T-helper 1 cell treated with Interleukin-12 subunit alpha and Interleukin-12 subunit beta and Interleukin-4 antibody, amounts not matched to agents 30 μg/mL and 1 μg/mL, for 36 hours (primary cell): ENCODE results near the gene PCSK2.

Source experiments
- H3K27ac Mint-ChIP-seq: one replicate; pipeline ENCODE4 v1.8.0; 2021; ENCODE audit warnings: mild to moderate bottlenecking, mixed read lengths
- H3K27me3 Mint-ChIP-seq: one replicate; pipeline ENCODE4 v1.8.0; 2021; ENCODE audit warnings: low read depth, mixed read lengths
- H3K36me3 Mint-ChIP-seq: one replicate; pipeline ENCODE4 v1.8.0; 2021; ENCODE audit warnings: low read depth, mixed read lengths
- H3K4me1 Mint-ChIP-seq: one replicate; pipeline ENCODE4 v1.8.0; 2021; ENCODE audit warnings: low read depth, mixed read lengths
- H3K4me3 Mint-ChIP-seq: one replicate; pipeline ENCODE4 v1.8.0; 2021; ENCODE audit warnings: mild to moderate bottlenecking, moderate library complexity, mixed read lengths
- H3K9me3 Mint-ChIP-seq: one replicate; pipeline ENCODE4 v1.8.0; 2021; ENCODE audit warnings: mixed read lengths

Gene PCSK2

GRCh38 chr20:17339000-17339399 lies 112.2 kb downstream of the PCSK2 start:
- no peaks in the 10 kb centered on the region for H3K4me1 Mint-ChIP-seq
- H3K9me3 Mint-ChIP-seq = no peaks in the 10 kb centered on the region
- H3K36me3 Mint-ChIP-seq = no peaks in the 10 kb centered on the region
- no peak overlapping the region for H3K27ac Mint-ChIP-seq
- no peaks in the 10 kb centered on the region for H3K27me3 Mint-ChIP-seq
- H3K4me3 Mint-ChIP-seq = no peak overlapping the region

- Mint-ChIP-seq H3K4me1 (no peaks in the 10 kb centered on the region), H3K9me3 (no peaks in the 10 kb centered on the region), H3K27me3 (no peaks in the 10 kb centered on the region), H3K4me3 (no peak overlapping the region), H3K27ac (no peak overlapping the region), H3K36me3 (no peaks in the 10 kb centered on the region)
Observed at GRCh38 chr20:17343091-17343490, 116.3 kb downstream of the PCSK2 start.

DNA sequence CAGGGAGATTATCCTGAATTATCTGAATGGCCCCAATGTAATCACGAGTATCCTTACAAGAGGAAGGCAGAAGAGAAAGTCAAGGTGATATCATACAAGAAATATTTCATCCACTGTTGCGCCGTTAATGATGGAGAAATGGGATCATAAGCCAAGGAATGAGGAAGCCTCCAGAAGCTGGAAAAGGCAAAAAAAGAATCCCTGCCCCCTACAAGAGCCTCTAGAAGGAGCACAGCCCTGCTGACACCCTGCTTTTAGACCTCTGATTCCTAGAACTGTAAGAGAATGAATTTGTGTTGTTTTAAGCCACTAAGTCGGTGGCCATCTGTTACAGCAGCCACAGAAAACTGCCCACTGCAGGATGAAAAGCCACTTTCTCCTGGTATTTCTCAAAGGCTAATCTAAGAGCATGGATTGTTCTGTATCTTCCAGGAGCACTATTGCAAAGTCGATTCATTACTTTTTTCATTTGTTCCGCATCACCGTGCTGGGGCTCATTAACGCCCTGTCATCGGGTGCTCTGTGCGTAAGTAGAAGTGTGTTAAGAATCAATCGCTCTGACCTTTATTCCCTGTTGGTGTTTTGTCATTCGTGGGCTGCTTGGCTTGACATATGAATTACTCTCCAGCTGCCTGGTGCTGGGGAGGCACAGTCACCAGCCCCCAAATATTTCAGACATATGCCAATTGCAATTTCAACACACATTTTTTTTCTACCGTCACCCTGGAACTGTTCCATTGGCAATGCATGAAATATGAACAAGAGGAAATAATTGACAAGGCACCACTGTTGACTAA lies 117.0 kb downstream of the PCSK2 start:
- no peaks in the 10 kb centered on the region for H3K27me3 Mint-ChIP-seq
- H3K9me3 Mint-ChIP-seq = no peaks in the 10 kb centered on the region
- no peaks in the 10 kb centered on the region for H3K36me3 Mint-ChIP-seq
- H3K4me1 Mint-ChIP-seq = no peaks in the 10 kb centered on the region
- no peak overlapping the region for H3K27ac Mint-ChIP-seq
- H3K4me3 Mint-ChIP-seq = no peak overlapping the region

DNA sequence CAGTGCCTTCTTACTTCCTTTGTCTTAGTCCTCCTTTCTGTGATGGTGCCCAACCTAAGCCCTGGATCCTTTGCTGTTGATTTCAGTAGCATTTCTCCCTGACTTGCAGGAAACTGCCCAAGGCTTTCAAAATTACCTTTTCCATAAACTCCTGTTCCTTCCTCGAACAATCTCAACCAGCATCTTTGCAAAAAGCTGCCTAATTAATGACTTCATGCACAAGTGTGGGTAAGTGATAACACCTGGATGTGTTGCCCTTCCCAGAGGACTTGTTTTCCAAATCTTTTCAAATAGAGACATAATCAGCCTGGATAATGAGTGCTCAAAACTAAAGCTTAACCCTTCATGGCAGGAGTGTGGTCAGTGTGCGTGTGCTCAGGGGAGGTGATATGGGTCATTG lies 118.0 kb downstream of the PCSK2 start:
- no peak overlapping the region for H3K27ac Mint-ChIP-seq
- no peaks in the 10 kb centered on the region for H3K9me3 Mint-ChIP-seq
- H3K36me3 Mint-ChIP-seq = no peaks in the 10 kb centered on the region
- H3K27me3 Mint-ChIP-seq = no peaks in the 10 kb centered on the region
- H3K4me1 Mint-ChIP-seq = no peaks in the 10 kb centered on the region
- H3K4me3 Mint-ChIP-seq = no peak overlapping the region

DNA sequence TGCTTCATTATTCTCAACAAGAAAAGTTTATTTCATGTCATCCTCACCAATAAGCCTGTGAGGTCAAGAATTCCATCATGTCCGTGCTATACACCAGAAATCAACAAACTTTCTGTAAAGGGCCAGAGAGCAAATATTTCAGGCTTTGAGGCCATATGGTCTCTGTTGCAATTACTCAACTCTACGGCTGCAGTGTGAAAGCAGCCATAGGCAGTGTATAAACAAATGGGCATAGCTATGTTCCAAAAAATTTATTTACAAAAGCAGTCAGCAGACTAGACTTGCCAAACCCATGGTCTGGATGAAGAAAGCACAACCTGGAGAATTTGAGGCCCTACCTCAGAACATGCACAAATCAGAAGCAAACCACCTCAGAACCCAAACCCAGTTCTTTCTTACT lies 118.5 kb downstream of the PCSK2 start:
- no peak overlapping the region for H3K27ac Mint-ChIP-seq
- no peaks in the 10 kb centered on the region for H3K36me3 Mint-ChIP-seq
- no peaks in the 10 kb centered on the region for H3K9me3 Mint-ChIP-seq
- H3K27me3 Mint-ChIP-seq = no peaks in the 10 kb centered on the region
- H3K4me1 Mint-ChIP-seq = no peaks in the 10 kb centered on the region
- H3K4me3 Mint-ChIP-seq = no peak overlapping the region

DNA sequence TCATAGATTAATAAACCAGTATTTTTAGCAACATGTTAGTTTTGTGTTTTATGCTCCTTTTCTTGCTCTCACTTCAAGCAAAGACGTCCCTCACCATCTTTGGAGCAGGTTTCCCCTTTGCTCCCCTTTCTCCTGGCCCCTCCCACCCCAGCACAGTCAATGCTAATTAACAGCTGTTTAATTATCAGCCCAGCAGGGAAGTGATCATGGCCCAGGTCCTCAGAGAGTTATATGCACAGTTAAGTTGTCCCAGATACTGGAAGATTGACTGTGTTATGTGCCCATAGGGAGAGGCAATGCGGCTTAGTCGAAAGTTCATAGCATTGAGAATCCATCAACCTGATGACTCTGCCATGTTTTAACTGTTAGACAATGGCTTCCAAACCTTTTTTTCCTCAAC lies 123.5 kb downstream of the PCSK2 start:
- H3K4me1 Mint-ChIP-seq = no peaks in the 10 kb centered on the region
- H3K27ac Mint-ChIP-seq = no peak overlapping the region
- H3K36me3 Mint-ChIP-seq = no peaks in the 10 kb centered on the region
- no peaks in the 10 kb centered on the region for H3K9me3 Mint-ChIP-seq
- no peak overlapping the region for H3K4me3 Mint-ChIP-seq
- H3K27me3 Mint-ChIP-seq = no peaks in the 10 kb centered on the region

- Mint-ChIP-seq H3K27me3 (no peaks in the 10 kb centered on the region), H3K27ac (no peak overlapping the region), H3K9me3 (no peaks in the 10 kb centered on the region), H3K4me3 (no peak overlapping the region), H3K36me3 (no peaks in the 10 kb centered on the region), H3K4me1 (no peaks in the 10 kb centered on the region)
Observed at GRCh38 chr20:17357238-17357637, 130.4 kb downstream of the PCSK2 start.

DNA sequence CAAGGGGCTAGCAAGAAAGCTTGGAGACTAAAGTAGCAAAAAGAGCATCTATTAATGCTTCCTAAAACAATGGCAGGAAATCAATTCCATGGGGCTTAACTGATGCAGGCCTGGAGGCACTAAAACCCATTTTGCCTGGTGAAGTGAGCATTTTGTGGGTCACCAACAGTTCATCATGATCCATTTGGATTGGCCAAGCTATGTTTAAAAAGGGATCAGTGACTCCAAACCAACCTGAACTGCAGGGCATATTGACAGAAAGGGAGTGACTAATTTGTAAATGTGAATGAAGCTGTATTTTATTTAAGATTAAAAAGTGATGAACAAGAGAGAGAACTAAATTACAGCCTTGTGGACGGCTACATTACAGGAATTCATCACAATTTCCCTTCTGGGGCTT lies 132.0 kb downstream of the PCSK2 start:
- H3K27me3 Mint-ChIP-seq = no peaks in the 10 kb centered on the region
- H3K4me3 Mint-ChIP-seq = no peak overlapping the region
- H3K36me3 Mint-ChIP-seq = no peaks in the 10 kb centered on the region
- H3K4me1 Mint-ChIP-seq = no peaks in the 10 kb centered on the region
- no peaks in the 10 kb centered on the region for H3K9me3 Mint-ChIP-seq
- H3K27ac Mint-ChIP-seq = no peak overlapping the region

- Mint-ChIP-seq H3K4me3 (no peak overlapping the region), H3K36me3 (no peaks in the 10 kb centered on the region), H3K27me3 (no peaks in the 10 kb centered on the region), H3K9me3 (no peaks in the 10 kb centered on the region), H3K27ac (no peak overlapping the region), H3K4me1 (no peaks in the 10 kb centered on the region)
Observed at GRCh38 chr20:17364681-17365080, 137.8 kb downstream of the PCSK2 start.

DNA sequence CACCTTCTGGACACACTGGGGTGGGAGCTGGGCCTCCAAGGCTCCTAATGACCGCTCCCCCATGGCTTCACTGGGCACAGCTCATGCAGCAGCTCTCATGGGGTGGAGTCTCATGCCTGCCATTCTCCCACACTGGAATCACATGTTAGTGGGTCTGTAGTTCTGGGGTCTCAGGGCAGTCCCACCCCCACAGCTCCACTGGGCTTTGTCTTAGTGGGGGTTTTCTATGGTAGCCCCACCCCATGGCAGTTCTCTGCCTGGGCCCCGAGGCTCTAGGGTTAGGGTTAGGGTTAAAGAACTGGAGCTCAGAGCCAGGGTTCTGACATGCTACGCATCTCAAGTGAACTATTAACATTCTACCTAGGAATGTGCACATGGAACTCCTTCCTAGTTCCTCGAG lies 139.0 kb downstream of the PCSK2 start:
- Mint-ChIP-seq H3K36me3 (no peaks in the 10 kb centered on the region), H3K4me1 (no peaks in the 10 kb centered on the region), H3K27ac (no peak overlapping the region), H3K4me3 (no peak overlapping the region), H3K27me3 (no peaks in the 10 kb centered on the region), H3K9me3 (no peaks in the 10 kb centered on the region)

DNA sequence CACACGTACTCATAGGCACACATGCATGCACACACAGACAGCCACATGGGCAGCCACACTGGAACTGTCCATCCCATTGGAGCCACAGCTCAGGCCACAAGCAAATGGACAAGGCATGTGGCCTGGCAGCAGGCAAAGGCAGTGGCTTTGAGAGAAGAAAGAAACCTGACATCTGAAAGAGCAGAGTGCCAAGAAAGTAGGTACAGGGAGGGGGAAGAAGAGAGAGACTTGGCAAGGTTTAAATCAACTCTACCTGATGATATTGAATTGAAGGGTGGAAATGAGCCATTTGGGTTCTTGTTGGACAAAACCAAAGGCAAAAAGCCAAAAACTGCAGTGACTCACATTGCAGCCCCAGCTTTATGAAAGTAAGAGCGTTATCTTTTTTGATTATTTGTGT lies 142.7 kb downstream of the PCSK2 start:
- Mint-ChIP-seq H3K9me3 (no peaks in the 10 kb centered on the region), H3K4me1 (no peaks in the 10 kb centered on the region), H3K27ac (no peak overlapping the region), H3K36me3 (no peaks in the 10 kb centered on the region), H3K27me3 (no peaks in the 10 kb centered on the region), H3K4me3 (no peak overlapping the region)

- Mint-ChIP-seq H3K36me3 (no peaks in the 10 kb centered on the region), H3K9me3 (no peaks in the 10 kb centered on the region), H3K27me3 (no peaks in the 10 kb centered on the region), H3K4me3 (no peak overlapping the region), H3K4me1 (no peaks in the 10 kb centered on the region), H3K27ac (no peak overlapping the region)
Observed at GRCh38 chr20:17372806-17373440, 146.1 kb downstream of the PCSK2 start.

GRCh38 chr20:17374086-17374485 lies 147.2 kb downstream of the PCSK2 start:
- Mint-ChIP-seq H3K27ac (no peak overlapping the region), H3K36me3 (no peaks in the 10 kb centered on the region), H3K9me3 (no peaks in the 10 kb centered on the region), H3K27me3 (no peaks in the 10 kb centered on the region), H3K4me1 (no peaks in the 10 kb centered on the region), H3K4me3 (no peak overlapping the region)

DNA sequence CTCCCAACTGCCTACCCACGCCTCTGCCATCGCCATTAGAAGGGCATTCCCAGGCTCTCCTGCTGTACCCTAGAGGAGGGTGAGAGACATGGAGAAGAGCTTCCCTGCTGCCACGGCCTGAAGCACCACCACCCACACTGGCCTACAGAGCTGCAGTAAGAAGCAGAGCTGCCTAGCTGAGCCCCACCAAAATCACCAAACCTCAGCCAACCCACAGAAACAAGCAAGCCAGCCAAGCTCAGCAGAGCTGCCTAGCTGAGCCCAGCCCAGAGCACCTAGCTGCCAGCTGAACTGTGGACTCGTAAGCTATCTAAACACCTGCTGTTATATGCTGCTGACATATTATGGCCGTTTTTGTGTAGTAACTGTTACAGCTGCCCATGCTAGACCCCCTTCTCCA lies 149.2 kb downstream of the PCSK2 start:
- H3K4me1 Mint-ChIP-seq = no peaks in the 10 kb centered on the region
- no peaks in the 10 kb centered on the region for H3K36me3 Mint-ChIP-seq
- H3K9me3 Mint-ChIP-seq = no peaks in the 10 kb centered on the region
- no peak overlapping the region for H3K27ac Mint-ChIP-seq
- H3K27me3 Mint-ChIP-seq = no peaks in the 10 kb centered on the region
- H3K4me3 Mint-ChIP-seq = no peak overlapping the region

DNA sequence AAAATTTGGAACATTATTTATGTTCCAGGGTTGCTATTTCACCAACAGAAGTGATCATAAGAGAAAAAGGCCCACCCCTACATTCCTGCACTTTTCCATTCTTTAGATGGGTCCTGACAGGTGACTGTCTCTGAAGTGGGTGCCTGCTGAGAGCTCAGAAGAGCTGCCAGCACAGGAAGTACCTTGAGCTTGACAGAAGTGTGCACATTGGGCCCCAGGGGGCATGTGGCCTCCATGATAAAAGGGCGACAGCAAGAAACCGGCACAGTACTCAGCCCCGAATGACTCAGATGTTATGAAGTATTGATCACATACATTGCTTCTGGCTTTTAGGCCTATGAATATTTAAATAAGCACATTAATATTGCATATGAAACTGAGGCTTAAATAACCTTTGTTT lies 150.4 kb downstream of the PCSK2 start:
- no peak overlapping the region for H3K27ac Mint-ChIP-seq
- H3K4me1 Mint-ChIP-seq = no peaks in the 10 kb centered on the region
- H3K9me3 Mint-ChIP-seq = no peaks in the 10 kb centered on the region
- H3K27me3 Mint-ChIP-seq = no peaks in the 10 kb centered on the region
- H3K4me3 Mint-ChIP-seq = no peak overlapping the region
- H3K36me3 Mint-ChIP-seq = no peaks in the 10 kb centered on the region
